ENCODE measurements around the gene SMU1.

SMU1 gene

DNA sequence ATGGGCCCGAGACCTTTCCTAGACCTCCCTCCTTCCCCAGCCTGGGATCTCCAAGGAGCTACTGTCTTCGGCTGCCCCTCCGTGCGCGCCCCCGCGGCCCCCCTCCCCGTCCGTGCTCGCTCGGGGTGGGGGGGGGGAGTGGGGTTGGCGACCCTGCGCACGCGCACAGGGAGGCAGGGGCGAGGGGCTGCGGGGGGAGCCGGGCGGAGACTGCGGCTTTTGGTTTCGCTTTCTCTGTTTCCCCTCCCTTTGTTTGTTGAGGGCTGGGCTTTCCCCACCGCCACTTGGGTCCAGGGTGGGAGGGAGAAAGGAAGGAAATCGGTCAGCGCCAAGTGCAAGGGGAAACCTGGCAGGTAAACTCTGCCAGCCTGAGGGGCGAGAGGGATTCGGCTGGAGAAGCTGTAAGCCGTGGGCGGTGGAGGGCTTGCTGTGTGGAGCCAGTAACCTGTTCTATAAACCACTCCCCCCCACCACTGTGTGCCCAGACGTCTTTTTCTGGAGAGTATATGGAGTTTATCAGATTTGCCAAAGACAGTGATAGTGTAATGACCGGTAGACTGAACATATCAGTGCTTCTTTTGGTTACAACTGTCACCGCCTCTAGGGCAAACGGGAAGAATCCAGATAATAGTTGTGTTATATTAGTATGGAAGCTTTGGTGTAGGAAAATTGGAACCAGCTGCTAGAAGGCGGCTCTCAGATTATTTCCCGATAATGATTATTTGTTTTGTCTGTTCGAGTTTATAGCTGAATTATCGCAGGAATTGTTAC, 50.7 kb downstream of the SMU1 start:
- TF ChIP-seq, protein P1, sequence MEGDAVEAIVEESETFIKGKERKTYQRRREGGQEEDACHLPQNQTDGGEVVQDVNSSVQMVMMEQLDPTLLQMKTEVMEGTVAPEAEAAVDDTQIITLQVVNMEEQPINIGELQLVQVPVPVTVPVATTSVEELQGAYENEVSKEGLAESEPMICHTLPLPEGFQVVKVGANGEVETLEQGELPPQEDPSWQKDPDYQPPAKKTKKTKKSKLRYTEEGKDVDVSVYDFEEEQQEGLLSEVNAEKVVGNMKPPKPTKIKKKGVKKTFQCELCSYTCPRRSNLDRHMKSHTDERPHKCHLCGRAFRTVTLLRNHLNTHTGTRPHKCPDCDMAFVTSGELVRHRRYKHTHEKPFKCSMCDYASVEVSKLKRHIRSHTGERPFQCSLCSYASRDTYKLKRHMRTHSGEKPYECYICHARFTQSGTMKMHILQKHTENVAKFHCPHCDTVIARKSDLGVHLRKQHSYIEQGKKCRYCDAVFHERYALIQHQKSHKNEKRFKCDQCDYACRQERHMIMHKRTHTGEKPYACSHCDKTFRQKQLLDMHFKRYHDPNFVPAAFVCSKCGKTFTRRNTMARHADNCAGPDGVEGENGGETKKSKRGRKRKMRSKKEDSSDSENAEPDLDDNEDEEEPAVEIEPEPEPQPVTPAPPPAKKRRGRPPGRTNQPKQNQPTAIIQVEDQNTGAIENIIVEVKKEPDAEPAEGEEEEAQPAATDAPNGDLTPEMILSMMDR (IDR thresholded peaks at IDR 0.05; ENCODE audit: insufficient read depth, low read depth, low read length, missing control alignments): no peak
- DNase-seq (ENCODE audit: low read depth): peak; percentile 52
- peak overlapping the region; percentile 97 for H3K4me3 ChIP-seq (ENCODE audit: low read length)

DNA sequence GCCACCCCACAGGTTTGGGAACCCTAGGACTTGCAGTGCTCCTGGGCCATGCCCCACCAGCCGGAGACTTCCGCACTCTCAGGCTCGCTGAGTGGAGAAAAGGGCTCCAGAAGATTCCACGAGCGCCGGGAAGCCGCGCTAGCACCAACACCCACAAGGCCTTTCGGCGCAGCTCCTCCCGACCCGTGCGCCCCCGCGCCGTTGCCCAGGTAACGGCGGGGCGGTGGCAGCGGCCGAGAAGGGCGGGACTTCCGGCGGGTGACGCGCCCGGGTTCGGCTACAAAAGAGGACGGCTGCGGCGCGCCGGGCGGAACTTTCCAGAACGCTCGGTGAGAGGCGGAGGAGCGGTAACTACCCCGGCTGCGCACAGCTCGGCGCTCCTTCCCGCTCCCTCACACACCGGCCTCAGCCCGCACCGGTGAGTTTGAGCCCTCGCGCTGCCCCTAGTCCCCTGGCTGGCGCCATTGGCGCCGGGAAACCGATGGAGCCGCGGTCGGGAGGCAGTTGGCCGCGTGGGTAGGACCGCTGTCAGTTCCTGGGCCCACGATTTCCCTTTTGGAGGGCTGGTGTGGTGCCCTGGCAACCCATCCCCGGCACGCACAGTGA, 51.4 kb downstream of the SMU1 start, which contains the start of gene DNAJA1:
Gene DNAJA1 (plus strand): TSS at position 308 of the 606 bp plus-strand sequence. CDS start 1,212 bp downstream, outside the sequence.
- TF ChIP-seq, protein P1 (IDR thresholded peaks at IDR 0.05; ENCODE audit: insufficient read depth, low read depth, low read length, missing control alignments): no peak
- peak; percentile 94 for DNase-seq (ENCODE audit: low read depth)
- peak within 1 kb of the TSS; percentile 97 for H3K4me3 ChIP-seq (ENCODE audit: low read length)

DNA sequence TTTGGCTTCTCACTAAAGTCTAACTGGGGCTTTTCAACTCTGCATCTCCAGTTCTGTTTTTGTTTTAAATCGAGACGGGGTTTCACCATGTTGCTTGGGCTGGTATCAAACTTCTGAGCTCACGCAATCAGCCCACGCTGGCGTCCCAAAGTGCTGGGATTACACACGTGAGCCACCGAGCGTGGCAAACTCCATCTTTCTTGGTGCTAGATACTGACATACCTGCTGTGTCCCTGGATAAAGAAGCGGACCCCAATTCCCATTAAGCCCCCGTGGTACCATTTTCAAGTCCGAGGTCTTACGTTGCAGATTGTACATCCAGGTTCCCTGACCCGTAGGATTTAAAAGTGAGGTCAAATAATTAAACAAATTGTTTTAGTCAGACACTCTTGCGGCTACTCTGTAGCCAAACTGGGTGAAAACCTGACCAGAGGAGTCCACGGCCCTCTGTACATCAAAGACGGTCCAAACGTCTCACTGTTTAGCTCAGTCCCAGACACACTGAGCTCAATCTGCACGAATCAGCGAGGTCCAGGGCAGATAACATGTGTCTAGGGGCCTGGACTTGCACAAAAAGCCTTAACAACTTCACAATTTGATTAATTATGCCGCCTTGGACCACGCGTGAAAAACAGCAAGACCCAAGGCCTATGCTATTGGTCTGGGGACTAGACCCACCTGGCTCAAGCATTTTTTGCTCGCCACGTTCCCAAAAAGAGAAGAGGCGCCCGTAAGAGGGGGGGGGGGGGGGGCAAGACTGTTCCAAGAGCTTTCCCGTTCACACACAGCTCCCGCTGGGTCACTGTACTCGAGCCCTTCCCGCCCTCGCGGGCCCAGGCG, 52.1 kb downstream of the SMU1 start:
- H3K4me3 ChIP-seq (ENCODE audit: low read length): peak overlapping the region; percentile 97
- TF ChIP-seq, protein P1 (IDR thresholded peaks at IDR 0.05; ENCODE audit: insufficient read depth, low read depth, low read length, missing control alignments): no peak
- DNase-seq (ENCODE audit: low read depth): peak; percentile 24

DNA sequence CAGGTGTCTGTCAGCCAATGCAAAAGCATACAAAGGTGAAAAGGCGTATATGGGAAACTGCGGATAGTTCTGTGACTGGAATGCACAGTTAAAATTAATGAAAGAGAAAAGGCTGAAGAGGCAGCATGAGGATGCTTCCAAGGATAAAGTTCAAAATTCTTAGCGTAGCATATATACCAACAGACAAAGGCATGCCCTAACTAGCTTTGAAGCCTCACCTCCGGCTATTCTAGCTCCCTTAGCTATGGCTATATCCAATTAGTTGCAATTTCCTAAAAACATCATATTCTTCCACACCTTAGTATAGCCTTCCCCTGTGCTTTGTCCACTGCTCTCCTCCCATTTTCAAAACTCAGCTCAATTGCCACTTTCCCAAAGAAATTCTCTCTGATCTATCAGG, 52.8 kb downstream of the SMU1 start:
- DNase-seq (ENCODE audit: low read depth): peak; percentile 63
- TF ChIP-seq, protein P1 (IDR thresholded peaks at IDR 0.05; ENCODE audit: insufficient read depth, low read depth, low read length, missing control alignments): no peak
- peak overlapping the region; percentile 97 for H3K4me3 ChIP-seq (ENCODE audit: low read length)

DNA sequence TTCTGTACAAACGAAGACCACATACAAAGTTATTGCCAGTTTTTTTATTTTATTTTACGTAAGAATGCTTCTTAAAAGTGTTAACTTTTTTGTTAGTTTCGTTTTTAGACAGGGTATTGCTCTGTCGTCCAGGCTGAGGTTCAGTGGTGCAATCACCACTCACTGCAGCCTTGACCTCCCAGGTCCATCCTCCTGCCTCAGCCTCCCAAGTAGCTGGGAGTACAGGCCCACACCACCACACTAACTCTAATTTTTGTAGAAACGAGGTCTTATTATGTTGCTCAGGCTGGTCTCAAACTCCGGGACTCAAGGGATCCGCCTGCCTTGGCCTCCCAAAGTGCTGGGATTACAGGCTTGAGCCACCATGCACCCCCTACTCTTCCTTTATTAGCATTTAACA, 53.7 kb downstream of the SMU1 start:
- no peak overlapping the region for H3K4me3 ChIP-seq (ENCODE audit: low read length)

DNA sequence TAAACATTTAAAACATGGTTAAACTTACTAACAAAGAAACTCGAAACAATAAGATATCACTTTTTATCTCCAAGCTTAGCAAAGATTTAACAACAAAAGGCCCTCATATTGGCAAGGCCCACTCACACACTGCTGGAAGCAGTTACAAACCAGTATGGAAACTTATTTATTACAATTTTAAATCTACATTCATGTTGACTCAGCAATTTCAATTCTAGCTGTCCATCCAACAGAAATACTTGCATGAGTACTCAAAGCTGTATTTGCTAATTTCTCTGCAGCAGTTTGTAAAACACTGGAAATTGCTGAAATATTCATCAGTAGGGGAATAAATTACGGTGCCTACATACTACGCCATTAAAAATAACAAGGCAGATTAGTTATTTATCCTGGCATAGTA, 54.2 kb downstream of the SMU1 start:
- TF ChIP-seq, protein P1 (IDR thresholded peaks at IDR 0.05; ENCODE audit: insufficient read depth, low read depth, low read length, missing control alignments): no peak
- no peak overlapping the region for H3K4me3 ChIP-seq (ENCODE audit: low read length)
- no peak for DNase-seq (ENCODE audit: low read depth)

More for the DNA sequence above, 53.7 kb downstream of the SMU1 start:
- TF ChIP-seq, protein P1 (IDR thresholded peaks at IDR 0.05; ENCODE audit: insufficient read depth, low read depth, low read length, missing control alignments): no peak
- no peak for DNase-seq (ENCODE audit: low read depth)
